Breast epithelium (tissue), 3 donors: Measurements from ENCODE around the gene THOC2.

Experiments
- CTCF ChIP-seq, 3 donors: fragments of 450-650 bp; IDR thresholded peaks; one replicate each; pipeline ENCODE4 v1.5.1; 2016 to 2017; ENCODE audit warnings: antibody characterized with exemption in 3 of 3, mild to moderate bottlenecking in 3 of 3, moderate library complexity in 3 of 3
- POLR2A ChIP-seq: fragments of 450-650 bp; IDR thresholded peaks from one replicate; pipeline ENCODE4 v1.6.1; 2016; ENCODE audit warnings: antibody characterized with exemption, mild to moderate bottlenecking, moderate library complexity

DNA sequence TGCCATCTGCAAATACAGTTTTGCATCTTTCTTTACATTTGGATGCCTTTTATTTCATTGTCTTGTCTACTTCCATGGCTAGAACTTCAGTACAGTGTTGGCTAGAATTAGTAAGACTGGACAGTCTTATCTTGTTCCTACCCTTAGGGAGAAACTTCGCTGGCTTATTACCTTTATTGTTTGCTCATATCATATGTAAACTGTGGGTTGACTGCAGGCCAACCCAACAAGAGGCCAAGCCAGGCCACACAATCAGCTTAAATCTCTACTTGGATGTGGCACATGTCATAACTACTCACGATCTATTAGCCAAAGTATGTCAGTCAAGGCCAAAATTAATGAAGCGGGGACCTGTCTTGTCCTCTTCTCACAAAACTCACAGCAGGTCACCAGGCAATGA, 144.1 kb downstream of the THOC2 start:
- TF ChIP-seq CTCF (IDR thresholded peaks at IDR 0.05) (no peak), POLR2A (no peak)
